GM21619 (cell line): ENCODE data around the gene CA12.

Experiments used
- ATAC-seq: cut with Tn5 transposase; IDR thresholded peaks from one replicate; pipeline ENCODE4 v1.9.1; 2021; ENCODE audit not compliant: unreplicated experiment

The CA12 gene

GRCh38 chr15:63313825-63314224 lies 67.8 kb downstream of the CA12 start:
- ATAC-seq: no peak

DNA sequence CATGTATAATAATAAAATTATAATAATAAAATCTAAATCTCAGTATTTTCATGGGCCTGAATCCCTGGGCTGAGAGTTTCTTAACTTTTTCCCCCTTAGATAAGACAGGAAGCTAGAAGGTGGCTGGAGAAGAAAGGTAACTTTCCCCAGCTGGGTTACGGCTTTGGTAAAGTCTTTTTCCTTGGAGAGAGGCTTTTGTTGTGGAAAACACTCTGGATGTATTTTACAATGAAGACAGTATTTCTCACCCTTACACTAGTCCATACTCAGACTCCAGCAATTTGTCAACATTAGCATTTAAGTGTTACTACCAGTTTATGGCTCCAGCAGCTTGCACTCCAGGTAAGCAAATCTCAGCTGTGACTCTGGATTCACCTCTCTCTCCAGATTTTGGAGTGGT lies 69.4 kb downstream of the CA12 start:
- no peak for ATAC-seq

DNA sequence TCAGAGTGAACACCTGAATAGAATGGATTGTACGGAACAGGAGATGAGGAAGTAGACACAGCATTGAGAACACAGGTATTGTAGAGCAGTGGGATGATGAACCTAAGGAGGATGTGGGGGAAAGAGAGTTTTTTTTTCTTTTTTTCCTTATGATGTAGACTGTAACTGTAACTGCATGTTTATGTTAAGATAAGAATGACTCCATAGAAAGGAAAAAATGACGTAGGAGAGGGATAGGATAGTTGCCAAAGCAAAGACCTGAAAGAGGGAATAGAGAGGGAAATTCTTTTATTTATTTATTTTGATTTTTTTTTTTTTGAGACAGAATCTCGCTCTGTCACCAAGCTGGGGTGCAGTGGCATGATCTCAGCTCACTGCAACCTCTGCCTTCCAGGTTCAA lies 71.0 kb downstream of the CA12 start:
- no peak for ATAC-seq

GRCh38 chr15:63308947-63309346 lies 72.7 kb downstream of the CA12 start:
- no peak for ATAC-seq

GRCh38 chr15:63308491-63308890 lies 73.2 kb downstream of the CA12 start:
- ATAC-seq: no peak

DNA sequence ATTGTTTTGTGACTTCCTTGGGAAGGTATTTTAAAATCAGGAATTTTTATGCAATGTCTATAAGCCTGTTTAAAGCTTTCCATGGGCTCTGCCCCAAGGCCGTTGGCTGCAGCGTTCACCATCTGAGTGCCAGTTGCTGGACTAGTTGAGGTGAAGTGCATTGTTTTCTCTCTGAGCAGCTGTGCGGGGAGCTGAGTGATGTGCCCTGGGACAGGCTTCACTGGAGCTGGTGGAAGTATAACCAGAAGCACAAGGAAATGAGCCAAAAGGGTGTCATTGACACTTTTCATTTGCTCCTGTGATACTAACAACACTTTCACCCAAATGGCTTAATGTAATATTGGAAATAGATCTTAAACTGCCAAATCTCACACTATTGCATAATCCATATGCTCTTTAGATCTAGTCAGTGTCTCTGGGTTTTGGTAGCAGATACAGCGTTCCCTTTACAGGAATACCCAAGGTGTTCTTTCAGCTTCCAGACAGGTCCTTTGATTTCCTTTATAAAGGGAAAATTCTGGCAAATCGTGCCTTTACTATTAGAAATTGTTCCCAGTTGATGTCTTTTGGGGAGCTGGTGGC lies 75.1 kb downstream of the CA12 start:
- no peak for ATAC-seq

DNA sequence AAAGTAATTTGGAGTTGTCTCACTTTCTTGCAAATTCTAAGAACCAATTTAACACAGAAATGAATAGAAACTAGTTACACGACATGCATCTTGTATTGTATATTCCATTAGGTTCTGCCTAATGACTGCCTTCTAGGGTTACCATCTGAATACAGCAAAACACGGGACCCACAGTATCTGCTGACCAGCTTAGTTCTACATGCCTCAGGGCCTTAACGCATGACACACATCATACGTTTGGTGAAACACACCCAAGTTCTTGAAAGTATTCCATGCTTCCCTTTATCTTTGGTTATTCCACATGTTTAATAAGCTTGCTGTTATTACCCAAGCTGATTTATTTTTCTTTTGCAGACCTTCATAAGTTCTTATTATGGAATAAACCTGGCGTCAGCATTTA lies 76.4 kb downstream of the CA12 start:
- no peak for ATAC-seq

- no peak for ATAC-seq
These were observed 80.6 kb downstream of the CA12 start for GRCh38 chr15:63301088-63301487.

GRCh38 chr15:63299943-63300575 lies 81.6 kb downstream of the CA12 start:
- ATAC-seq: no peak

DNA sequence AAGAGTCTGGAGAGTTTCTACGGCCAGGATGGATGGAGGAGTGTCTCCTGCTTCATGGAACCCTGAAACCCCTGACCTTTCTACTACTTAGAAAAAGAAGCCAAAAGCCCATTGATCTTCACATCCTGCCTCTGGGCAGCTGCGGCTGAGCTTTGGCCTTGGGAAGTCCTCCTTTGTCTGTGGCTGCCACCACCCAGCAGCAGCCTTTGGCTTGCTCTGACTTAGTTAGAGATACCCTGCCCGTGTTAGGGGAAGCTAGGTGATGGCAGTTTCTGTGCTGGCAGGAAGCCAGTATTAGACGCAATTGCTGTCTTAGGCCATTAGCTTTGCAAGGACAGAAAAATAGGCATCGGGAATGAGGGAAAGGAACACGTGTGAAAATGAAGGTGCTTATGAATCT lies 85.5 kb downstream of the CA12 start:
- no peak for ATAC-seq

DNA sequence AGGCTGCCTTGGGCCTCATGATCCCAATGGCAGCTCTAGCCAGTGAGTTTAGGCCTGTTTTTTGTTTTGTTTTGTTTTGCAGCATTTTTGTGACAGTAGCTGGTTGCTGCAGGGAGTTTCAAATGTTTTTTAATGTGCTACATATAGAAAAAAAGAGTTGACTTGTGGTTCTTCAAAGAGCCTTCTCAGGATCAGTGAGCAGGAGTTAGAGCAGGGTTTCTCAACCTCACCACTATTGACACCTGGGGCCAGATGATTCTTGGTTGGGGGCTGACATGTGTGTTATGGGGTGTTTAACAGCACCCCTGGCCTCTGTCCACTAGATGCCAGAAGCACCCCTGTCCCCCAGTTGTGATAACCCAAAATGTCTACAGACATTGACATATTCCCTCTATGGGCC lies 86.3 kb downstream of the CA12 start:
- ATAC-seq: no peak

DNA sequence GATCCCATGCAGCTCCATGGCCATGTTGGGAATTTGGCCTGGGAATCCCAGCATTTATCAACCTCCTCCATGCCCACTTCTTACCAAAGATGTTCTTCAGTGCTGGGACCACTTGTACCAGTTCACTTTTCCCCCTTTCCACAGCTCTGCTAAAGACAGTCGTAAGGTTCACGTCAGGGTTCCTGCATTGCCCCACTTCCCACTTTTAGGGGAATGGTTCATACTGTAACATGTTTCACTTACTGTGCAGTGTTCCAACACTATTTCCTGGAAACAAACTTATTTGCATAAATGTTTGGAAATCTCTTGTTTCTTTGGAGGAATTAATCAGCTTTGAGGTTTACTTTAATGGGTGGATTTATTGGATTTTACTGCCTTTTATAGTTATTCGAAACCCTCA lies 87.3 kb downstream of the CA12 start:
- no peak for ATAC-seq

GRCh38 chr15:63292771-63293170 lies 88.9 kb downstream of the CA12 start:
- no peak for ATAC-seq

- no peak for ATAC-seq
These were observed 89.4 kb downstream of the CA12 start for GRCh38 chr15:63292241-63292640.

GRCh38 chr15:63291507-63291906 lies 90.1 kb downstream of the CA12 start:
- no peak for ATAC-seq

DNA sequence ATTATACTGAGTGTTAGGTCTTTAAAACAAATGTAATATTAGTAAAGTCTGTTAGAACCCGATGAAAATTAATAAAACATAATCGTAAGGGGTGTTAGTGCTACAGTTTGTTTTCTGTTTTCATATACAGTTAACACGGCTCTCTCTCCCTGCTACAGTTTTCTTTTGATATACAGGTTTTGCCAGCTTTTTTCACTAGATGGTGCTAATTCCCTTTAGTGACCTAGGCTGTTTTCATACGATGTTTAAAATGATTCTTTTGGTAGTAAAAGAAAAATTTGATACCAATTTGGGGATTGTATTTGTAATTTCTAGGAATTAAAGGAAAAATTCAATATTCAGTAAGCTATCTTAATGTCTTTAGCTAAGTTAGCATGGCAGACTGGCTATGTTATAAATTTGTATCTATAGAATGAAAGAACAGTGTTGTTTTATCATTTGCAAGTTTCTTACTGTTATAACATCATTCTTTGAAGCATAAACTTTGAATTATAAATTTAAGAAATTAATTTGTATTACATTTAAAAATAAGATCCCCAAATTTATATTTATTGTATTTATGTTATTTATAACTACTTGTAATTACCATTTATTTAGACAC lies 92.8 kb downstream of the CA12 start:
- no peak for ATAC-seq

DNA sequence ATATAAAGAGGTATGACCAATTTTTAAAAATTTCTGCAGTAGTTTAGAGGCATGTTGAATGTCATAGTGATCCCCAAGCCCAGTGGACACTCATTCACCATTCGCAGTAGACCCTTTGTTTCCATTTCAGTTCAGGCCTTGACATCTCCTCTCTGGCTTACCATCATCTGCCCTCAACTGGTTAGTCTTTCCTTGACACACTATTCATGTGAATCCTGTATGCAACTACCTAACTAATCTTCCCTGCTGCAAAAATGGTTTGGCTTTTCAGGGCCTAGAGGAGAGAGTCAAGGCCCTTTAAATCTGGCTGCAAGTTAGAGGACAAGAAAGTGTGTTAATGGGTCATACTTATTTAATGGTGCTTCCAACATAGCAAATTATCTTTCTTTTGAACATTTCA lies 93.3 kb downstream of the CA12 start:
- no peak for ATAC-seq

DNA sequence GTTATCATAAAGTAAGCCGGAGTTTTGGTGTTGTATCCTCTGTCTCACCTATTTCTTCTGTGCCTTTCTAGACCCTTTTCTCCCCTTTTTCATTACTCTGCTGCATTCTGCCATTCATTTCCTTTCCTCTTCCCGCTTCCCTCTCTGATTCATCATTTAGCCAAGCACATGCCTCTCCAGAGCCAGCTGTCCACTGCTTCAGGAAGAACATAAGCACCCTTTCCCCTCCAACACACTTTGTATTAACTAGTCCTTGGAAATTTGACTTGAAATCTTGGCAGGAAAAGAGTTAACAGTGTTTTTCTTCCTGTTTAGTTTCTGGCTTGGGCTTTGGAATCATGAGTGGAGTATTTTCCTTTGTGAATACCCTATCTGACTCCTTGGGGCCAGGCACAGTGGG lies 94.5 kb downstream of the CA12 start:
- no peak for ATAC-seq

DNA sequence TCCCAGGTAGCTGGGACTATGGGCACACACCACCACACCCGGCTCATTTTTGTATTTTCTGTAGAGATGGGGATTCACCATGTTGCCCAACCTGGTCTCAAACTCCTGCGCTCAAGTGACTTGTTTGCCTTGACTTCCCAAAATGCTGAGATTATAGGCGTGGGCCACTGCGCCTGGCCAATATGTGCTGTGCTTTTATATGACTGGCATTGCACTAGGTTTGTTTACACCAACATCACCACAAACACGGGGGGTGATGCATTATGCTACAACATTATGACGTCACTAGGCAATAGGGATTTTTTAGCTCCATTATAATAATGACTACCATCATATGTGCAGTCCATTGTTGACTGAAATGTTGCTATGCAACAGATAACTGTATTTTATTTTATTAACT lies 97.3 kb downstream of the CA12 start:
- ATAC-seq: no peak

DNA sequence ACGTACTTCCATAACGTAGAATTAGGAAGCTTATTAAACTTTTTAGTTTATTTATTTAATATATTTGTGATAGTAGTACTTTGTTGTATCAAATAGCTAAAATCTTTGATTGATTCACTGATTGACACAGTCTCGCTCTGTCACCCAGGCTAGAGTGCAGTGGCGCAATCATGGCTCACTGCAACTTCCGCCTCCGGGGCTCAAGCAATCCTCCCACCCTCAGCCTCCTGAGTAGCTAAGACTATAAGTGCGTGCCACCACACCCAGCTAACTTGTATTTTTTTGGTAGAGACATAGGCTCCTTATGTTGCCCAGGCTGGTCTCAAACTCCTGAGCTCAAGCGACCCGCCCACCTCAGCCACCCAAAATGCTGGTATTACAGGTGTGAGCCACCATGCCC lies 98.5 kb downstream of the CA12 start:
- ATAC-seq: no peak

DNA sequence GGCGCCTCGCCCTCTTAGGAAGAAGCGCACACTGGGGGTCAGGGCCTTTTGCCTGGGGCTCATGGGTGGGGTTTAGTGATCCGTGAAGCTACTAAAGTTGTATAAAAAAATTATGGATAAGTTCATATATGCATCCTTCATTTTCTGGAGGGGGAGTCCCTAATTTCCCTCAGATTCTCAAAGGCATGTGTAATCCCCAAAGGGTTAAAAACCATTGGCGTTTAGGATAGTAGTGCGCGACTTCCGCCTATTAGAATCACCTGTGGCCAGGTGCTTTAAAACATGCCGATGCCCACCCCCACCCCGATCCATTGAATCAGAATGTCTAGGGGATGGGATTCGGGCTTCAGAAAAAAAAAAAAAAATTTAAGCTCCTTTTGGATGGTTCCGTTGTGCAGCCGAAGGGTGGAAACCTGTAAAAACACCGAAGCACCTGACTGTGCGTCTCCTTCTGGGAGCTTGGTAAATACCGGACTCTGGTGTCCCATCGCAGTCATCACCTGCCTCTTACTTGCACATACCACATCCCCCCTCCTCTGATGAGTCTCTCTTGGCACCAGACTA lies 103.7 kb downstream of the CA12 start:
- no peak for ATAC-seq

GRCh38 chr15:63277038-63277892 lies 104.4 kb downstream of the CA12 start, which contains the start of gene APH1B:
Gene APH1B, plus strand, starts transcription at chr15:63277605. Its CDS starts 19 bp downstream, at chr15:63277624.
- peak; percentile 77 for ATAC-seq
